CMK (cell line): ENCODE results near the gene ZBTB39.
"Not testable (repeated sequence)": the region's sequence is repeated elsewhere in the genome, so short reads cannot be mapped to it uniquely, and the experiment has no call there.

Experiments
- DNase-seq: peaks from one replicate; pipeline ENCODE4 v3.0.0-alpha.2; 2010; ENCODE audit warnings: low read depth

ZBTB39 gene

DNA sequence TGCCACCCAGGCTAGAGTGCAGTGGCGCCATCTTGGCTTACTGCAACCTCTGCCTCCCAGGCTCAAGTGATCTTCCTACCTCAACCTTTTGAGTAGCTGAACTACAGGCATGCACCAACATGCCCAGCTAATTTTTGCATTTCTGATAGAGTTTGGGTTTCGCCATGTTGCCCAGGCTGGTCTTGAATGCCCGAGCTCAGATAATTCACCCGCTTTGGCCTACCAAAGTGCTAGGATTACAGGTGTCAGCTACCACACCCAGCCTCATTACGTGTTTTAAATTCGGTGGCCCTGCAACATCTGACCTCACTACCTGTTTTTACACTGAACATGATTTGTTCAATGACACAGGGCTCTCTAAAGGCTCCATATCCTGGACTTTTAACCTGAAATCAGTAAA, 26.1 kb downstream of the ZBTB39 start:
- no peak for DNase-seq

DNA sequence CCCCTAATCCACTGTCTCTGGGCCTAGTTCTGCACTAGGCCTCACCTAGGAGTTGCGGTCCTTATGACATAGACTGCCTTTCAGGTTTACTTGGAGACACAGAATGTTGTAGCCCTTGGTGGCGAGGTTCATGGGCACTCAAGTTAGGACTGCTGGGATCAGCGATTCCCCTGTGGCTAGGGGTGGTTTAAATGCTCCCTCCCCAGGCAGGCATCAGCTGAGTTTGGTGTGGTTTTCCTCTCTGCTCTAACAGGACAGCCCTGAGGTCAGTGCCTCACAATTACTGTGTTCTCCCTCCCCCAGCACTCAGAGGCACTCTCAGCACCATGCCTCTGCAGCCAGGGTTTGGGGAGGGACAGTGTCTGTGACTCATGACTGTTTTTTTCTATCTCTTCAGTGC, 26.7 kb downstream of the ZBTB39 start:
- DNase-seq, result no peak

DNA sequence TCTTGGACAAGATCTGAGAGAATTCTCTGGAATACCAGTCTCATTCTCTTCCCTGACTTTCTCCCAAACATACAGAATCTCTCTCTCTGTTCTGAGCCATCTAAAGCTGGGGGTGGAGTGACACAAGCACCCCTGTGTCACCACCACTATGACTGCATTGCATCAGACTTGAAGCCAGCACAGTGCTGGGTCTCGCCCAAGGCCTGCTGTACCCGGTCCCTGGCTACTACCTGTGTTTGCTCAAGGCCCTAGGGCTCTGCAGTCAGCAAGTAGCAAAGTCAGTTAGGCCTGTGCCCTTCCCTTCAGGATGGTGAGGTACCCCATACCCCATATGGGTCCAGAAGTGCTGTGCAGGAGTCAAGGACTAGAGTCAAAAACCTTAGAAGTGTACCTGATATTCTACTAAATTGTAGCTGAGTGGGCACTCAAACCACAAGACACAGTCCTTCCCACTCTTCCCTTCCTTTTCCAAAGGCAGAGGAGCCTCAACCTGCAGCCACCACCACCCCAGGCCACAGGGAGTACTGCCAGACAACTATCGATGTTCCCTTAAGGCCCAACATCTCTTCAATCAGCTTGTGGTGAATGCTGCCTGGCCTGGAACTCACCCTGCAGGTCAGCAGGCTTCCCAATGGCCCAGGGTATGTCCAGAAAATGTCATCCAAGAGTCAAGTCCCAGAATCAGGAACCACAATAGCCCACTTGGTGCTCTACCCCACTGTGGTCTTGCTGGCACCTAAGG, 27.8 kb downstream of the ZBTB39 start:
- DNase-seq, result no peak

DNA sequence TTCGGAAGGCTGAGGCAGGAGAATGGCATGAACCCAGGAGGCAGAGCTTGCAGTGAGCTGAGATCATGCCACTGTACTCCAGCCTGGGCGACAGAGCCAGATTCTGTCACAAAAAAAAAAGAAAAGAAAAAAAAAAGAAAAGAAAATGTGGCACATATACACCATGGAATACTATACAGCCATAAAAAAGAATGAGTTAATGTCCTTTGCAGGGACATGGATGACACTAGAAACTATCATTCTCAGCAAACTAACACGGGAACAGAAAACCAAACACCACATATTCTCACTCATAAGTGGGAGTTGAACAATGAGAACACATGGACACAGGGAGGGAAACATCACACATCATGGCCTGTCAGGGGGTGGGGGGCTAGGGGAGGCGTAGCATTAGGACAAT, 29.0 kb downstream of the ZBTB39 start:
- not testable (repeated sequence) for DNase-seq

DNA sequence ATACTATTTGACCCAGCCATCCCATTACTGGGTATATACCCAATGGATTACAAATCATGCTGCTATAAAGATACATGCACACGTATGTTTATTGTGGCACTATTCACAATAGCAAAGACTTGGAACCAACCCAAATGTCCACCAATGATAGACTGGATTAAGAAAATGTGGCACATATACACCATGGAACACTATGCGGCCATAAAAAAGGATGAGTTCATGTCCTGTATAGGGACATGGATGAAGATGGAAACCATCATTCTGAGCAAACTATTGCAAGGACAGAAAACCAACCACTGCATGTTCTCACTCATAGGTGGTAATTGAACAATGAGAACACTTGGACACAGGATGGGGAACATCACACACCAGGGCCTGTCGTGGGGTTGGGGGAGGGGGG, 32.1 kb downstream of the ZBTB39 start:
- DNase-seq, result not testable (repeated sequence)

DNA sequence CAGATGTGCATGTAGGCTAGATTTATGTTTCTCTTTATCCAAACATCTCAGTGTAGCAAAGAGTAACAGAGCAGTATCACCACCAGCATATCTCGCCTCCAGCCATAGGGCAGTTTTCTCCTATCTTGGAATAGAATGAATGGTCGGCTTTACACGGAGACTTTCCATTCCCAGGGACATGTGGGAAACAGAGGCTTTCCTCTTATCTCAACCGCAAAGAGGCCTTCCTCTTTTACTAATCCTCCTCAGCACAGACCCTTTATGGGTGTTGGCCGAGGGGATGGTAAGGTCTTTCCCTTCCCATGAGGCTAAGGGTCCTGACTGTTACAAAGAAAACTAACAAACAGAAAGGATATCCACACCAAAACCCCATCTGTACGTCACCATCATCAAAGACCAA, 37.4 kb downstream of the ZBTB39 start:
- not testable (repeated sequence) for DNase-seq

DNA sequence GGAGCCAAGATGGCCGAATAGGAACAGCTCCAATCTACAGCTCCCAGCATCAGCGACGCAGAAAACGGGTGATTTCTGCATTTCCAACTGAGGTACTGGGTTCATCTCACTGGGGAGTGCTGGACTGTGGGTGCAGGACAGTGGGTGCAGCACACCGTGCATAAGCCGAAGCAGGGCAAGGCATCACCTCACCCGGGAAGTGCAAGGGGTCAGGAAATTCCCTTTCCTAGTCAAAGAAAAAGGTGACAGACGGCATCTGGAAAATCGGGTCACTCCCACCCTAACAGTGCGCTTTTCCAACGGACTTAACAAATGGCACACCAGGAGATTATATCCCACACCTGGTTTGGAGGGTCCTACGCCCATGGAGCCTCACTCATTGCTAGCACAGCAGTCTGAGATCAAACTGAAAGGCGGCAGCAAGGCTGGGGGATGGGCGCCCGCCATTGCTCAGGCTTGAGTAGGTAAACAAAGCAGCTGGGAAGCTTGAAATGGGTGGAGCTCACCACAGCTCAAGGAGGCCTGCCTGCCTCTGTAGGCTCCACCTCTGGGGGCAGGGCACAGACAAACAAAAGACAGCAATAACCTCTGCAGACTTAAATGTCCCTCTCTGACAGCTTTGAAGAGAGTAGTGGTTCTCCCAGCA, 40.2 kb downstream of the ZBTB39 start:
- not testable (repeated sequence) for DNase-seq

DNA sequence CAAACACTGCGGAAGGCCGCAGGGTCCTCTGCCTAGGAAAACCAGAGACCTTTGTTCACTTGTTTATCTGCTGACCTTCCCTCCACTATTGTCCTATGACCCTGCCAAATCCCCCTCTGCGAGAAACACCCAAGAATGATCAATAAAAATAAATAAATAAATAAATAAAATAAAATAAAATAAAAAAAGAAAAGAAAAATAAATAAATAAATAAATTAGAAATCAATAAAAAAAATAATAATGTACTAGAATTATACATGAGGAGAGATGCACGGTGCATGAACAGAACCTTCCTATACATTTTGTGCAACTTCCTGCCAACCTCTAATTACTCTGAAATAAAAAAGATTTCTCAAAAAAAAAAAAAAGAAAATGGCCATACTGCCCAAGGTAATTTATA, 41.2 kb downstream of the ZBTB39 start:
- not testable (repeated sequence) for DNase-seq

DNA sequence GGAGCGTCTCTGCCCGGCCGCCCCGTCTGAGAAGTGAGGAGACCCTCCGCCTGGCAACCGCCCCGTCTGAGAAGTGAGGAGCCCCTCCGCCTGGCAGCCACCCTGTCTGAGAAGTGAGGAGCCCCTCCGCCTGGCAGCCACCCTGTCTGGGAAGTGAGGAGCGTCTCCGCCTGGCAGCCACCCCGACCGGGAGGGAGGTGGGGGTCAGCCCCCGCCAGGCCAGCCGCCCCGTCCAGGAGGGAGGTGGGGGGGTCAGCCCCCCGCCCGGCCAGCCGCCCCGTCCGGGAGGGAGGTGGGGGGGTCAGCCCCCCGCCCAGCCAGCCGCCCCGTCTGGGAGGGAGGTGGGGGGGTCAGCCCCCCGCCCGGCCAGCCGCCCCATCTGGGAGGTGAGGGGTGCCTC, 42.8 kb downstream of the ZBTB39 start:
- DNase-seq, result not testable (repeated sequence)

DNA sequence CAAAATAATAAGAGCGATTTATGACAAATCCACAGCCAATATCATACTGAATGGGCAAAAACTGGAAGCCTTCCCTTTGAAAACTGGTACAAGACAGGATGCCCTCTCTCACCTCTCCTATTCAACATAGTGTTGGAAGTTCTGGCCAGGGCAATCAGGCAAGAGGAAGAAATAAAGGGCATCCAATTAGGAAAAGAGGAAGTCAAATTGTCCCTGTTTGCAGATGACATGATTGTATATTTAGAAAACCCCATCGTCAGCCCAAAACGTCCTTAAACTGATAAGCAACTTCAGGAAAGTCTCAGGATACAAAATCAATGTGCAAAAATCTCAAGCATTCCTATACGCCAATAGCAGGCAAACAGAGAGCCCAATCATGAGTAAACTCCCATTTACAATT, 44.1 kb downstream of the ZBTB39 start:
- not testable (repeated sequence) for DNase-seq

DNA sequence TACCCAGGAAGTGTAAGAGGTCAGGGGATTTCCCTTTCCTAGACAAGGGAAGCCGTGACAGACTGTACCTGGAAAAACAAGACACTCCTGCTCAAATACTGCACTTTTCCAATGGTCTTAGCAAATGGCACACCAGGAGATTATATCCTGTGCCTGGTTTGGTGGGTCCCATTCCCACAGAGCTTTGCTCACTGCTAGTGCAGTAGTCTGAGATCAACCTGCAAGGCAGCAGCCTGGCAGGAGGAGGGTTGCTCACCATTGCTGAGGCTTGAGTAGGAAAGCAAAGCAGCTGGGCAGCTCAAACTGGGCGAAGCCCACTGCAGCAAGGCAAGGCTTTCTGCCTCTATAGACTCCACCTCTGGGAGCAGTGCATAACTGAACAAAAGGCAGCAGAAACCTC, 47.9 kb downstream of the ZBTB39 start:
- DNase-seq, result no peak

DNA sequence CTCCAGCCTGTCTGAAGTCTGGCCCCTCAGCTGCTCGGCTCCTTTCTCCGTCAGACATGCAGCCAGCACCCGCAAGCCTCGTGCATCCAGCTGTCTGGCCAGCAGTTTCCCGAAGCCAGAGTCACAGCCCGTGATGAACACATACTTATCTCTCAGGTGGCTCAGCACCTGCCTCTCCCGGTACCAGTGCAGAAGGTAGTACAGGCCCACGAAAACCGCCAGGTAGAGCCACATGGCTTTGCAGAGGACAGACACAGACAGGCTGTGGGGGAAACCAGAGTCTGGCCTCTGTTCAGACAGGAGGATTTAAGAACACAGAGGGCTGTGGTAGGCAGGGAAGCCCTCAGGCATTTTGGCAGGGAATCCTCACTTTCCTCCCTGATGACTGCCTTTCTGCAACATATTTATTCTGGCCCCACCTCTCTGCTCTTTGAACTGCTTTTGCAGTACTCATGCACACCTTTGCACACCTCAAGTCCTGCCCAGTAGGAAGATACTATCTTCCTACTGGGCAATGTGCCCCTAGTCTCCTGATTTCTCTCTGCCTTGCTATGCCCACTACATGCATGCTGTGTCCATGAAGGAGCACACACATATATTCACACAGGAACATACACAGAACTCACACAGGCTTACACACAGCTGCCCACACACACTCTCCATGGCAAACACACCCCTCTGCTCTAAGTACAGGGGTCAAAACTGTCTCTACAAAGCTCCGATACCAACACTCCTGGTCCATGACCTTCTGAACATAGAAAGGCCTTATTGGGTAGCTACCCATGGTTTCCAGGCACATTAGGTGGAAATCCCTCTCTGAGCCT, 48.9 kb downstream of the ZBTB39 start, which contains the start of gene RDH16:
Gene RDH16 (minus strand): TSS at position 380 of the 824 bp plus-strand sequence. CDS start 146 bp downstream, at position 234.
- no peak for DNase-seq

DNA sequence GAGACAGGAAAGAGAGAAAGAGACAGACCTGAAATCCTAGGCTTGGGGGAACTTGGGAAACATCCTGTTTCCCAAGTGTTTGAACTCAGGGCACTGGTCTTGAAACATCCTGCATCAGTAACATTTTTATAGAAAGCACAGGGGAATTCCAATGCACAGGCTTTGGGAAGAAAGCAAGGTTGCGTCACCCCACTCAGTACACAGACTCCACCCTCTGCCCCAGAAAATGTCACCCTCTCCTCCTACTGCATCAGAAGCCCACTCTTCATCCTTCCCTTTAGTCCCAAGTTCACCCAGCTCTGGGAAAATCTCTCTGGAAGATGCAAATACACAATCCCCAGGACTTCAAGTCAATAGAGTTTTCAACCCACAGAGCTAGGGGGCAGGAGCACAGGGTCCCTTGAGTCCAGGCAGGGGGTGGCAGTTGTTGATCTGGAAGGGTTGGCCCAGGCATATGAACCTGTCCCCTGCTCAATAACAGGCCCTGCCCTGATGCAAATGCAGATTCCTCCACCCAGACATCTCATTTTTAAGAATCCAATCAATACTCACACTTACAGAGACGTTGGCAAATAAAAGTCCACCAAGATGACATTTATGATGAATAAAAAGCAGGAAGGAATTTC, 50.6 kb downstream of the ZBTB39 start:
- no peak for DNase-seq

DNA sequence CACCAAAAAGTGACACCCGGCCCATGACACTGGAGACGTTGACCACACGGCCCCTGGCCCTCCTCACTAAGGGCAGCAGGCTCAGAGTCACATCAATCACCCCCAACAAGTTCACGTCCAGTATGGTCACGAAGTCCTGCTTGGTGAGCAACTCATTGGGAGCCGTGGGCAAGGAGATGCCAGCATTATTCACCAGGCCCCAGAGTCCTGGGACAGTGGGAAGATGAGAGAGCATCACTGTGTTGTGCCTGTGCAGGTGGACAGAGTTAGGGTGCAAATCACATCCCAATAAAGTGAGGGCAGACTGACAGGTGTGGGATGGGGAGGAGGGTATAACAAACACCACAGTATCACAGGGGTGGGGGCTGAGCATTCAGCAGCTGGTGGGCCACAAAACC, 51.4 kb downstream of the ZBTB39 start:
- DNase-seq, result no peak

DNA sequence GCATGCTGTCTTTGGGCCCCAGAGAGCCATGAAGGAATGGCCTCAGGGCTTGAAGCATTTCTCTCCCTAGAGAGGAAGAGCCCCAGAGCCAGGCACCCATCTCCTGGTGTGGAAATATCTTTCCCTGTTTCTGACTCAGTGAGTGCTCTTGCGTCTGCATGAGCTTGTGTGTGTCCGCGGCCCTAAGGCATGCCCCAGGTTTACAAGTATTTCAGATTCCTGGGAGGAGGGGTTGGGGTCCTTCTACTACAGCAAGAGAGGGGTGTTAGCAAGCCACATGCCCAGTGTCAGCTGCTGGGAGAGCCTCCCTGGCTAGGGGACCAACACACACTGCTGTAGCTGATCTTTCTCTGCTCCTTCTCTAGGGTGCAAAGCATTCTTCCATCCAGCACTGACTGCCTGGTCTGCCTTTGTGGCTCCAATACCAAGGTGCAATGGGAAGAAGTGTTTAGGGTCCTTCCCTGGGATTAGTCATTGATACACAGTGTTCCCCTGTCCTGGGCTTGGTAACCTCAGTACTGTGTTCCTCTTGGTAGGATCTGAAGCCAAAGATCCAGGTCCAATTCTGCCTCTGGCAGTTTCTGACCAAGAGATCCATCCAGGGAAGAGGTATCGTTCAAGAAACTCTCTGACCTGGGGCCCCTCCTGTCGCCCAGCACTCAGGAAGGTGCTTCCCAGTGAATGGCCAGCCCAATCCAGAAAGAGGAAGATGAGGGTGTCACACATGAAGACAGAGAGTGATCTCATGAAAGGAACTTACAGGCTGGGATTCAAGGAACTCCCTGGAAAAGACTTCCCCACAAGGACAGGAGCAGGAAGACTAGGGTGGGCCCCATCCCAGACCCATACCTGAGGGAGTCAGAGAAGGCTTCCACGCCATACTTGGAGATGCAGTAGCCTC, 52.0 kb downstream of the ZBTB39 start:
- DNase-seq, result no peak

DNA sequence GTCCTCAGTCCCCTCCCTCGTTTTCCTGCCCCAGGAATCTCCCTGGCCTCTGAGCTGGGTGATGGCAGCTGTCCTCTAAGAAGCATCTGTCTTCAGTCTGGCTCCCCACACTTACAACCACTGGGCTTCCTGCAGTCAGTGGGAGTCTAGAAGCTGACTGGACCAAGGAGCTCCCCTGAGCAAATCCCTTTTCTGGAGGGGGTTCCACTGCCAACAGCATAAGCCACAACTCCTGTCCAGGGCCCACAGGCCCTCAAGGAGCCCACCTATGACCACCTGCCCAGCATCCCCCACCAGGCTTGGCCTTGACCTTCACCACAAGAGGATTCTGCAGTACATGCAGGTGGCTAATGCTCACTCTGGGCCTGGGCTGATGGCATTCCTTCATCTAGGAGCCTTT, 53.0 kb downstream of the ZBTB39 start:
- no peak for DNase-seq

DNA sequence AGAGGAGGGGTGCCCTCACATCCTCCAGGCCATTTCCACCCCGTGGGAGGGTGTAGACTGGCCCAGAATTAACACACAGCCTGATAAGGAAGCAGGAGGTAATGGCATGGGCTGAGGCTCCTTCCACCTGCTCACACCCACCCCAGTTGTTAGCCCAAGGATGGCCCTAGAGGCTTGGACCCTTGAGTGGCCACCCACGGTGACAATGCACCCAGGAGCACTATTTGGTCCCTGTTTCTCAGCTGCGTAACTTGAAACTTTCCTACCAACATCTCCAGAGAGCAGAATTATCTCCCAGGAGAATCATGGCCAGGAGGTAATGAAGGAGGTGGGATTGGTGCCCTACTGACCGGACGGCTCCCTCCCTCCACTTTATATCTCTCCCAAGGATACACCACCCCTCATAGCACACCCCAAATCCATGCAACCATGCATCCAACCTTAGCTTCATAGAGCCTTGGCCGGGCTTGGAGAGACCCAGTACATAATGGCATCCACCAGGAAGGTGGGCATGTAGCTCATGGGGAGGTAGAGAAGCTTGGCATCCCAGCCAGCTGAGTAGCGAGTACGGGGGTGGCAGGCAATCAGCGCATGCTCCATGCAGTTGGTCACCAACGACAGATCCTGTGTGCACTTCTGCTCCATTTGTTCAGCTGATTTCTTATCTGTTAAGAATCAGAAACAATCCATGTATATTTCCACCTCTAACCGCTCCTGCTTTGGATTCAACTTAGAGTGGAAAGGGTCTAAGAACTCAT, 54.6 kb downstream of the ZBTB39 start:
- DNase-seq, result no peak

DNA sequence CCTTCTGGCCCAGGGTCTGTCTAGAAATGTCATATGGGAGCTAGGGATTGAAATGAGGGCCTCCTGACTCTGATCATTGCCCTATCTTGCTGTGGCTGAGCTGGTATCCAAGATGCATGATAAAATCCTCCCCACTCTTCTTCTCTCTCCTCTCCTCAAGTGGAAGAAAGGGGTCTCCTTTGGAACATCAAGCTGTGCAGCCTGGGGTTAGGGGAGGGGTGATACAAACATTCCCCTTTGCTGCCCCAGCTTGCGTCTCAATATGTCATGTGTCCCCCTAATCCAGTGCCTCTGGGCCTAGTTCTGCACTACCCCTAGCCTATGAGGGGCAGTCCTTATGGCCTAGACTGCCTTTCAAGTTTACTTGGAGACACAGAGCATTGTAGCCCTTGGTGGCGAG, 57.5 kb downstream of the ZBTB39 start:
- DNase-seq, result no peak
